ENCODE results near the gene SULT1B1. TPM values are rescaled to one million over a fixed set of nuclear protein-coding genes. Genes with fewer than 3 reads are reported as not detected.

The SULT1B1 gene
- total and polyA plus RNA-seq, 2 of the 8 experiments (the other 6 are each of a cell fraction or from before 2014, with no cell fraction given): not detected

DNA sequence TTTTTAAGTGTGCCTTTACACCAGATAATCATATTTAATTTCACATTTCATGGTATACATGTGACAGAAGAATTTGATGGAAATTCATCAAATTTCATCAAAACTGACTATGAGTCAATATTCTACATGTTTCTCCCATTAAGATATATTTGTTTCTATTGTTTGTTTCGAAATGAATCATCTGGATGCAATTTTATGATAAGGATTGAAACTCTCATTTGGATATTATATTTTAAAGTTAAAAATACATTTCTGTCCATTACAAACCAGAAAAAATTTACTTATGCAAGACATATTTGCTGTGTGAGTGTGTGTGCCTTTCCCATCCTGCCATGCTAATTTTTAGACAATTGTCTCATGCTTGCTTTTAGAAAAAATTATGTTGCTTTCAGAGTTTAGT lies 52.2 kb downstream of the SULT1B1 start:
- FAIRE-seq (no peak), DNase-seq (ENCODE audit: low read depth in 1 of 2, low spot score in 2 of 2) (no peak)
- Histone ChIP-seq H2AK5ac (ENCODE audit: low read depth, low read length) (no peak overlapping the region), H3K23ac (ENCODE audit: insufficient read length) (no peak overlapping the region), H2BK15ac (ENCODE audit: low read length) (no peak overlapping the region), H3K9ac (replicated peaks in 1 of 4; ENCODE audit: extremely low read depth in 1 of 4, low read depth in 3 of 4, low read length in 3 of 4) (no peak overlapping the region), H4K20me1 (replicated peaks in 1 of 2; ENCODE audit: control insufficient read depth in 1 of 2, insufficient read depth in 2 of 2, low read length in 2 of 2) (no peaks in the 10 kb centered on the region), H4K91ac (replicated peaks; ENCODE audit: insufficient read length, low read length) (no peak overlapping the region), H3K36me3 (ENCODE audit: control insufficient read depth in 2 of 4, insufficient read depth in 4 of 4, low read length in 3 of 4) (no peaks in the 10 kb centered on the region), H3K23me2 (ENCODE audit: low read depth, low read length) (no peaks in the 10 kb centered on the region), H2BK120ac (replicated peaks; ENCODE audit: low read depth, low read length) (no peak overlapping the region), H3K79me1 (ENCODE audit: low read depth, low read length) (no peaks in the 10 kb centered on the region), H3K27ac (ENCODE audit: low read depth, low read length) (no peak overlapping the region), H2BK20ac (ENCODE audit: low read length) (no peak overlapping the region), H3K9me3 (ENCODE audit: insufficient read depth in 2 of 2, low read depth in 1 of 2, low read length in 1 of 2) (peaks cover 6 to 7% of the 10 kb centered on the region in 2 experiments; a peak in 1 of 4 replicates), H2BK12ac (ENCODE audit: low read depth, low read length) (no peak overlapping the region), H3K79me2 (ENCODE audit: control insufficient read depth in 1 of 2, insufficient read depth in 2 of 2, low read length in 2 of 2) (no peaks in the 10 kb centered on the region), H3K14ac (ENCODE audit: insufficient read length) (no peak overlapping the region), H3K4ac (replicated peaks; ENCODE audit: insufficient read length, low read depth, low read length) (no peak overlapping the region), H3K4me2 (ENCODE audit: insufficient read depth in 1 of 2, low read depth in 2 of 2, low read length in 2 of 2) (no peak overlapping the region), H4K8ac (ENCODE audit: extremely low read depth, insufficient read depth, low read length) (no peak overlapping the region), H4K5ac (ENCODE audit: insufficient read length, low read depth, low read length) (no peak overlapping the region), H2AFZ (ENCODE audit: low read length) (no peak overlapping the region), H3K4me1 (replicated peaks in 1 of 4; ENCODE audit: control insufficient read depth in 3 of 4, insufficient read depth in 4 of 4, low read length in 3 of 4) (no peaks in the 10 kb centered on the region), H3K4me3 (ENCODE audit: extremely low read depth in 1 of 4, insufficient read depth in 2 of 4, low read depth in 3 of 4, low read length in 4 of 4) (no peak overlapping the region), H3K27me3 (replicated peaks in 1 of 4; ENCODE audit: control insufficient read depth in 3 of 4, extremely low read depth in 1 of 4, insufficient read depth in 3 of 4, low read length in 3 of 4) (no peaks in the 10 kb centered on the region), H3K18ac (ENCODE audit: extremely low read depth, low read length) (no peak overlapping the region), H3K56ac (replicated peaks; ENCODE audit: insufficient read length, low read depth, low read length) (no peak overlapping the region), H2BK5ac (ENCODE audit: low read depth, low read length) (no peak overlapping the region)
- ChIA-PET CTCF (ENCODE audit: partially characterized antibody) (interaction anchor here (1.3 kb wide), 1 partner anchor 173 kb away, joined by 5 read pairs; no protein-coding TSS in a partner anchor), POLR2A (ENCODE audit: partially characterized antibody) (no interaction called here)
- WGBS, 2 experiments (ENCODE audit: extremely low coverage in 1 of 2, insufficient coverage in 1 of 2, insufficient read length in 1 of 2, insufficient replicate concordance in 2 of 2, low coverage in 1 of 2, low lambda C conversion rate in 2 of 2, missing lambda C conversion rate in 1 of 2): 89% methylated on average over 1 of the region's 1 CpG; no CpG with 5 or more reads in 1 of the 2 experiments
- TF ChIP-seq, protein P1, sequence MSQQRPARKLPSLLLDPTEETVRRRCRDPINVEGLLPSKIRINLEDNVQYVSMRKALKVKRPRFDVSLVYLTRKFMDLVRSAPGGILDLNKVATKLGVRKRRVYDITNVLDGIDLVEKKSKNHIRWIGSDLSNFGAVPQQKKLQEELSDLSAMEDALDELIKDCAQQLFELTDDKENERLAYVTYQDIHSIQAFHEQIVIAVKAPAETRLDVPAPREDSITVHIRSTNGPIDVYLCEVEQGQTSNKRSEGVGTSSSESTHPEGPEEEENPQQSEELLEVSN (IDR thresholded peaks at IDR 0.05): no peak
- TF ChIP-seq EGR1 (IDR thresholded peaks at IDR 0.05; ENCODE audit: borderline replicate concordance, low read depth, low read length) (no peak), RXRA (IDR thresholded peaks at IDR 0.05; ENCODE audit: insufficient read depth, low read depth, low read length) (no peak)
- TF ChIP-seq, protein P2, sequence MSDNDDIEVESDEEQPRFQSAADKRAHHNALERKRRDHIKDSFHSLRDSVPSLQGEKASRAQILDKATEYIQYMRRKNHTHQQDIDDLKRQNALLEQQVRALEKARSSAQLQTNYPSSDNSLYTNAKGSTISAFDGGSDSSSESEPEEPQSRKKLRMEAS (IDR thresholded peaks at IDR 0.05): no peak
